ENCODE results near the gene PRKCA. TPM values are rescaled to one million over a fixed set of nuclear protein-coding genes. Genes with fewer than 3 reads are reported as not detected.
"Not testable (repeated sequence)": the region's sequence is repeated elsewhere in the genome, so short reads cannot be mapped to it uniquely, and the experiment has no call there.

The PRKCA gene
- total RNA-seq, 2 donors from 2014 or later, result 6.4 to 7.7 TPM

DNA sequence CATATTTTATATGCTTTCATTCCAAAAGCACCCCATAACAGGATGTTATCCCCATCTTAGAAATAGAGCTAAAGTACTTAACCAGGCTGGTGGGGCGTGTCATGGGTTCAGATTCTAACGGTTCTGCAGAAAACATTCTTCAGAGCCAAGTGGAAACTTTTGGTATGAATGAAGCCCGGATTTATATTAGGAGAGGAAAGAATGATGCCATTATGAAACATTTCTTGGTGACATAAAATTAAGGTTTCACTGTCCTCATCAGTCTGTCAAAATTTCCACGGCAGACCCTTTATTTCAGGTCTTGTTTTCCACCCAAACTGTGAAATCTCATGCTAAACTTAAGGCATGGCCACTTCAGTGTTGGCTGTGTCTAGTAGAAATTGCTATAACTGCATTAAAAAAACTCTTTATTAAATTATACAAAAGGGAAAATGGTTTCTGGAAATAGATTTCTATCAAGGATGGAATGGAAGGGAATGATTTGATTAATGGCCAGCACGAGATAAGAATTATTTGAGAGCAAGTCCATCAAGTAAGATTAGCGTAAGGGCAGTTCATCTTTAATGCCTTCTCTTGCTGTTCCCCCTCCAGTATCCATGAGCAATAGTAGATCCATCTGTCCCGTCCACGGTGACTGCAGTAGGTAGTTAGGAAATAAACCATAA is 11.7 kb downstream of the PRKCA start:
- no peak for DNase-seq
- ATAC-seq, result no peak
- intact Hi-C loops (cut with DNase I), result no loop called here

DNA sequence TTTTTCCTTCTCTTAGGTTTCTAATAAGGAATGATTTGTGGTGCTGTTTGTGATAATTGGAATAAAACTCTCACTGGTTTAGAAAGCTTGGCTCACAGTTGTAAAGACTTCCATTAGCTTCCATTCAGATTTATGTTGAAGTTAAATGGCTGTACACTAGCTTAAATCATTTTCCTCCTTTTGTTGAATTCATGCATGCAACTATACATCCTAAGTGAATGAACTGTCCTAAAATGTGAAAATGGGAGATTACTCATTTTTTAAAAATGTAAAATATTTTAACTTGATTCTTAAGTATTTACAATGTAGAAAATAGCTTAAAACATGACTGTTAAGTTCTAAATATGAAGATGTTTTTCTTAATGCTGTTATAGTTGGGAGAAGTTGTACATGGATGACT is 15.2 kb downstream of the PRKCA start:
- intact Hi-C loops (cut with DNase I), result no loop called here
- DNase-seq (no peak), ATAC-seq (no peak)

DNA sequence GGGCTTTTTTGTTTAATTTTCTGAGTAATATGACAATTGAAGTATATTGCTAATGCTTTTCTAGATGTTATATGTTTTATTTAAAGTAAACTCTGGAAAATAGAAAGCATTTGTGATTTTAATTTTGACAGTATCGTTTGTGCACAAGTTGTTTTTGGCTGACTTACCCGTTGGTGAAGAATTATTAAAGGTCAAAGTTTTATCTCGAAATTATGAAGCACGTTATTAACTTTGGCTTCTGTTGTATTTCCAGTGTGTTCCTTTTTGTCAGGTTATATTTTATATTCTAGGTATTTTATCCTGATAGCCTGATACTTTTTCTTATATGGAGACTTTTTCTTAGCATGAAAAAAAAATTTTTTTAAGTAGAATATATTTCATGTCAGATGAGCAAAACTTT is 16.8 kb downstream of the PRKCA start:
- ATAC-seq, result no peak
- intact Hi-C loops (cut with DNase I), result no loop called here
- no peak for DNase-seq

DNA sequence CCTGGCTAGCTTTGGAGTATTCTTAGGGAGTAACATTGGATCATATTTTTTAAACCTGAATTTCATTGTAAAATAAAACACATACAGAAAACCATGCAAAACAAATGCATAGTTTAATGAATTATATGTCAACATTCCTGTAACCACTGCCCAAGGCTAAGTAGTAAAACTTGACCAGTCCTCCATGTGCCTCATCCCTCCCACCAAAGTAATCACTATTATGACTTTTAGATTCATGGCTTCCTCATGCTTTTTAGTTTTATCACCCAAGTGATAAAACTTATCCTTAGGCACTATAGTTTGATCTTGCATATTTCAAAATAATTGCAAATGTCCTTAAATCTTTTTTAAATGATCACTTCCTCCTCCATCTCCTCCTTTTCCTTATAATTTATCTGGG is 20.4 kb downstream of the PRKCA start:
- ATAC-seq (no peak), DNase-seq (no peak)
- intact Hi-C loops (cut with DNase I), result loop anchor here in 1 of 2 donors (10.0 kb wide), 1 partner anchor 52 kb away; no protein-coding TSS in a partner anchor

DNA sequence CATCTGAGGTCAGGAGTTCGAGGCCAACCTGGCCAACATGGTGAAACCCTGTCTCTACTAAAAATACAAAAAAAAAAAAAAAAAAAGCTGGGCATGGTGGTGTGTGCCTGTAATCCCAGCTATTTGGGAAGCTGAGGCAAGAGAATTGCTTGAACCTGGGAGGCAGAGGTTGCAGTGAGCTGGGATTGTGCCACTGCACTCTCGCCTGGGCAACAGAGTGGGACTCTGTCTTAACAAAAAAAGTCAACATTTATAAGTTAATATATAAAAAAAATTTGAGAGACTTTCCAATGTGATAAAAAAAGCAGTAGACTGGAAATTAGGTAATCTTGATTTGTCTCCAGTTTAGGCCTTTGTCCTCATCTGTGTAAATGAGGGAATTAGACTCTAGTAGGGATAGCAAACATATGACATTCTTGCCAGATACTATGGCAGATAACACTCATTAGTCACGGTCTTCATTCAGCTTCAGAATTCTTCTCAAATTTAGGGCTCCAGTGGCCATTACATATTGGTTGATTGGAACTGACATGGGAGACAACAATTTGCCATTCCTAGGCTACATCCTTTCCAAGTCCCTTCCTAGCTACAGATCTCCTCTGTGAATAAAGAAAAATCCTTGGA is 22.1 kb downstream of the PRKCA start:
- intact Hi-C loops (cut with DNase I), result loop anchor here in 1 of 2 donors (10.0 kb wide), 1 partner anchor 50 kb away; no protein-coding TSS in a partner anchor
- not testable (repeated sequence) for DNase-seq, ATAC-seq

DNA sequence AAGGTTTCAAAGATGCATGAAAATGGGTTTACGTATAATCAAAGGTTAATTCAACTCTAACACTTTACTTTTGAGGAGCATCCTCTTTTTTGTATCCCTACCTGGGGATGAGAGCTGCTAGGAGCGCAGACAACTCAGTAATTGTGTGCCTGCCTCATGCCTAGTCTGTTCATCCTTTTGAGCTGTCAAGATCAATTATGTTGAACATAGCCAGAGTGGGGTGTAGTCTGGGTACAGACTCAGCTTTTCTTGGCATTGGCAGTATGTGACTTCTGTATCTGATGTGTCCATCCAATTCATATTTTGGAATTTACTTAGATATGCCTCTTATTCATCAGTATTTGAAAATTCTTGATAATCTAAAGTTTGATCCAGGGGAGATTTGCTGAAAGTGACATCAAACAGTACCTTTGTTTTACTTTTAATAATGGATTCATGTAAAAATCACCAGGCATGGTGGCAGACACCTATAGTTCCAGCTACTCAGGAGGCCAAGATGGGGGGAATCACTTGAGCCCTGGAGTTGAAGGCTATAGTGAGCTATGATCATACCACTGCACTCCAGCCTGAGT is 24.1 kb downstream of the PRKCA start:
- ATAC-seq (no peak), DNase-seq (no peak)

DNA sequence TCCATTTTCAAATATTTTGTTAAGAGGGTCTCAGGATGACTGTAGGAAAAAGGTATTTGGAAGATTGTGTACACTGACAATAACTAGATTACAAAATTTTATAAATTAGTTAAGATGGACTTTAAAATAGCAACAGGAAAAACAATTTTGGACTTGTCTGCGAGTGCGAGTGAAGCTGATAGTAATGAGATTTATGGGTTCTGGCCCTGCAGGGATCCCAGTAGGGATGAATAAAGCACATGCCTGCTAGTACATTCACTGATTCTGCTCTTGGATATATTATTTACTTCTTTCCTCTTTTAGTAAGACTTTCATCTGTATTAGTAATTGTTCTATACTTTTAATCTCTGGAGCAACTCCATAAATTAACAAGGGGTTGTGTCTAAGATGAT is 28.2 kb downstream of the PRKCA start:
- DNase-seq, result no peak
- no peak for ATAC-seq
- intact Hi-C loops (cut with DNase I), result no loop called here

More for the DNA sequence above, 24.1 kb downstream of the PRKCA start:
- intact Hi-C loops (cut with DNase I), result loop anchor here in 1 of 2 donors (10.0 kb wide), 1 partner anchor 48 kb away; no protein-coding TSS in a partner anchor

DNA sequence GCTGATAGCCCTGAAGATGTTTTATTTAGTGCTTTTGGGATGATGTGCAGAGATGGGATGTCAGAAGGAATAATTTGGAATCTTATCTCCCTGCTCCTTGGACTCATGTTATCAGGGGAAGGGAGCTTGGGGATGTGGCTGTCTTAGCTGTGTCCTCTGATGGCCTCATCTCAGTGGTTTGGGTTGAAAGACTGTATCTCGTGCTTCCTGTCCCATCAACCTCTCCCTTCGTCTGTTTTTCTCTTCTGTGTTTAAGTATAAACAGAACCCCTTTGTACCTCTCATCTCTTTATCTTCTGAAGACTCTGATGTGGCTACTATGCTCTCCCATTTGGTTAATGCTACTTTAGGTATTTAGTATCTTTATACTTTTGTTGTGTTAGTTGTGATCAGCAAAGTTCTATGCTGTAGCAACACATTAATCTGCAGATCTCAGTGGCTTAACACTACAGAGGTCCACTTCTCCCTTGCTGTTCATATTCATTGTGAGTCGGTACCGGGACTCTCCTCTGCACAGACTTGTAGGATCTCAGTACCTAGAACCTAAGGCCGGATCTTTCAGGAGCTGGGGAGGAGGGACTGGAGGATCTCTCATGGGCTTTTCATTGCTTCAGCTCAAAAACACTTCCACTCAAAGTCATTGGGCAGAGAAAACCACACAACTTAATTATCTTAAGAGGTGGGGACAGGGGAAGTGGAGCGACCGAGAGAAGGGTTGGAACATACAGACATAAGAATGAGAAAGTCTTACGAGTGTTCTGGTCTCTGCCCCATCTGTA is 28.8 kb downstream of the PRKCA start:
- ATAC-seq (no peak), DNase-seq (no peak)
- intact Hi-C loops (cut with DNase I), result no loop called here

DNA sequence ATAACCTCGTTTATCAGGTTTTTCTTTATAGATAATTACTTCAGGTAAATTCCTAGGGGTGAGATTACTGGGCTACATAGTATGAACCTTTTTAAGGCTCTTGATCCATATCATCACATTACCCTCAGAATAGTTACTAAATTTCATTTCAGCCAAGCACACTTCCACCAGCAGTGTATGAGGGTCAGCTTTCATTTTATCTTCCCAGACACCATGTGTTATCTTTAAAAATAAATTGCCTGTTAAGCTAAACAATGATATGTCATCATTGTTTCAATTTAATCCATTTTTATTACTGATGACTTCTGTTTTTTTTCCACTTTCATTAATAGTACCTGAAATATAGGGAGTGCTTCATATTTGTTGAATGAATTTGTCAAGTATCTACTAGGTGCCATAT is 33.4 kb downstream of the PRKCA start:
- intact Hi-C loops (cut with DNase I), result no loop called here
- ATAC-seq (no peak), DNase-seq (no peak)

DNA sequence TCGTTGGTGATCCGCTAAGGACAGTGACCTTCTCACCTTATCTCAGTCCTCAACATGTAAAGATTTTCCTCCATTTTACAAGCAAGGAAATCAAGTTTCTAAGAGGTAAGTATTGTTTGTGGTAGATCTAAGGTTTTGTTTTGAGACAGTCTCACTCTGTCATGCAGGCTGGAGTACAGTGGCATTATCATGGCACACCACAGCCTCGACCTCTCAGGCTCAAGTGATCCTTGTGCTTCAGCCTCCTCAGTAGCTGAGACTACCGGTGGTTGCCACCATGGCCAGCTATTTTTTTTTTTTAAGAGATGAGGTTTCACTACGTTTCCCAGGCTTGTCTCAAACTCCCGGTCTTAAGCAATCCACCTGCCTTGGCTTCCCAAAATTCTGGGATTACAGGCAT is 34.9 kb downstream of the PRKCA start:
- DNase-seq (no peak), ATAC-seq (no peak)
- intact Hi-C loops (cut with DNase I), result no loop called here

DNA sequence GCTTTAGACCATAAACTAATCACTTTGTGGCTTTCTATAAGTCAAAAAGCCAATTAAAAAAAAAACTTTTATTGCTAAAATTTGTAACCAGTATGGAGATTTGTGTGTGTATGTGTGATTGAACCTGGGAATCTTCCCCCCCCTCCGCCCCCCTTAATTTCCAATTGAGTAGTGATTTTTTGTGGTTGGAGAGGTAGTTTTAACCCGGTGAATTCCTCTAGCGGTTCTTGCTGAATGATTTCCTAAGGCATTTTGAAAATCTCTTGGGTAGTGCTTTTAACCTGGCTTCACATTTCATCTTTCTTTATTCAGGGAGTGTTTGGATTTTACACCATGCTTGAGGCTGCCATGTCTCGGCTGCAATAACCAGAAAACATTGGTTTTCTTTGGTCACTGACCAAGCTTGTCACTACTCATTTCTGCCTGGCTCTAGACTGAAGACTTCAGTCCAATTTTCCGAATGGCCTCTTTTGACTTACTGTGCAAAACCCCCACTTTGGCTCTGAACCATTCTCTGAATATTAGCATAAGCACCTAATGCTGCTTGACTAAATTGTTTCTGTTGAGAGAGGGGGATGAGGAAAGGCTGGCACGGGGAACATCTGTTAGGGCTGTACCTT is 35.6 kb downstream of the PRKCA start:
- intact Hi-C loops (cut with DNase I), result no loop called here
- ATAC-seq (peak; percentile 50), DNase-seq (no peak)

DNA sequence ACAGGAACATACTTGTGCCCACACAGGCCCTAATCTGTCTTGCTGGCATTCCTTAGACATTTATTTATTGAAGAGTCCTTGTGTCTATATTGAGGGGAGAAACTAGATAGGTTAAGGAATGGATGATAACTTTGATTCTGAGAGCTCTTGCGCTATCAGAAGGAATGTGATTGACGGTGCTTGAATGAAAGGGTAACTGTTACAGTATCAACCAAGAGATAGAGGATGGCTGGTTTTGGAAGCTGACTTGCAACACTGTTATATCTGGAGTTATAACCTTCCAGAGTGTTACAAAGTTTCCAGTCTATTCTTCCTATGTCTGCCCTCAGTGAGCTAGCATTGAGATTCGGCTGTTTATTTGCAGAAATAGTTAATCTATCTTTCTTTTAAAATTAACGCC is 36.5 kb downstream of the PRKCA start:
- no peak for DNase-seq

DNA sequence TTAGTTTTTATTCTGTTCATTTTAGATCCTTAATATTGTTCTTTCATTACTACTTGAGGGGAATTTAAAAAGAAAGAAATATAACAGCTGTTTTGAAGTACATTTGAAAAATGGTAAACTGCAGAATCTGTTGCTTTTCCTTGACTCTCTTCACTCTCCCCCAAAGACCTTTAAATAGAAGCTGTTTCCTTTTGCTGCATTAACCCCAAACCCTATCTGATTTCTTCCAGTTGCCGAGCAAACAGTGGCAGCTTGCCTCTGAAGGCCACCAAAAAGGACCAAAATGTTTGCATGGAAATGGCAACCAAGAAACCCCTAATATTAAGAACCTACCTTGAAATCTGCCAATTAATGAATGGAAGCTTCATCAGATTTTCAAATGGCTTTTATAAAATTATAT is 37.1 kb downstream of the PRKCA start:
- ATAC-seq, result no peak
- no peak for DNase-seq
- intact Hi-C loops (cut with DNase I), result no loop called here

More for the DNA sequence above, 36.5 kb downstream of the PRKCA start:
- intact Hi-C loops (cut with DNase I), result no loop called here
- ATAC-seq, result peak in 1 of 2 donors; percentile 19

DNA sequence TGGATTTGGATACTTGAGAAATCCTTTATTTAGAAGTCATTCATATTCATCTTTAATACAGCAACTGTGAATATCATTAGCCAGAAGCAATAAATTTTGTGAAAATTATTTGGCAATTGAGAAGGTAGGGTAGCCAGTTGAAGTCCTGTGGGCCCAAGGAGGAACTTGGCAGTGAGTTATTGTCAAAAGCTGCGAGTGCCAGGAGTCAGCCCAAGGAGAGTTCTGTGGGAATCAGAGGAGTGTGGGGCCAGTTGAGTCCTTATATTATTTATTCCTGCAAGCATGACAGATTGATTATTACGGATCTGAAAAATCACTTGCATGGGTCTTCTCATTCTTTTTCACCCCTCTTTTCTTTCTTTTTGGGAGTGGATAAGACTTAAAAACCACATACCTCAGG is 38.3 kb downstream of the PRKCA start:
- DNase-seq (no peak), ATAC-seq (no peak)
- intact Hi-C loops (cut with DNase I), result no loop called here

DNA sequence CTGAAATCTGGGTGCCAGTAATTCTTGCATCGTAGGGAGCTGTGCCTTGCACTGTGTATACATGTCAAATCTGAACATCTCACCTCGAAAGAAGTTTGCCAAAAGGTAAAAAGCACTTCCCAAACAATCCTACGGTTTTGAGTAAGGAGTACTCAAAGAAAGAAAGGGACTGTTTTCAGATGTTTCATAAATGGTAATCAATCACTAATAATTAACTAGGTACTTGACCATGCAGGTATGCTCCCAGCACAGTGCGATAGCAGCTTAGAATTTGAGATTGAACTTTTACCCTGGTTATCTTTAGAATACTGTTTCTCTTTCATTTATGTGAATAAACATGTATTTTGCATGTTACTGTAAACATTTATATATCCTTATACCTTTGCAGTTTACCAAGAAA is 39.0 kb downstream of the PRKCA start:
- intact Hi-C loops (cut with DNase I), result no loop called here
- DNase-seq (no peak), ATAC-seq (no peak)

DNA sequence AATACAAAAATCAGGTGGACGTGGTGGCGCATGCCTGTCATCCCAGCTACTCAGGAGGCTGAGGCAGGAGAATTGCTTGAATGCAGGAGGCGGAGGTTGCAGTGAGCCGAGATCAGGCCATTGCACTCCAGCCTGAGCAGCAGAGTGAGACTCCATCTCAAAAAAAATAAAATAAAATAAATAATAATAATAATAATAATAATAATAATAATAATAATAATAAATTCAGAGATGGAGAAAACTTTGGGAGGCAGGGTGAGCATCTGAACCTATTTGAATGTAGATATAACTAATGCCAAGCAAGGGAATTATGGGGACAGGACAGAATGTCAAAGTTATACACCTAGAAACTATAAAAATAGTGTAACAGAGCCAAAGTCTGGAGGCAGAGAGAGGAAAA is 39.9 kb downstream of the PRKCA start:
- DNase-seq; ATAC-seq; intact Hi-C loops (cut with DNase I): not testable (repeated sequence)

DNA sequence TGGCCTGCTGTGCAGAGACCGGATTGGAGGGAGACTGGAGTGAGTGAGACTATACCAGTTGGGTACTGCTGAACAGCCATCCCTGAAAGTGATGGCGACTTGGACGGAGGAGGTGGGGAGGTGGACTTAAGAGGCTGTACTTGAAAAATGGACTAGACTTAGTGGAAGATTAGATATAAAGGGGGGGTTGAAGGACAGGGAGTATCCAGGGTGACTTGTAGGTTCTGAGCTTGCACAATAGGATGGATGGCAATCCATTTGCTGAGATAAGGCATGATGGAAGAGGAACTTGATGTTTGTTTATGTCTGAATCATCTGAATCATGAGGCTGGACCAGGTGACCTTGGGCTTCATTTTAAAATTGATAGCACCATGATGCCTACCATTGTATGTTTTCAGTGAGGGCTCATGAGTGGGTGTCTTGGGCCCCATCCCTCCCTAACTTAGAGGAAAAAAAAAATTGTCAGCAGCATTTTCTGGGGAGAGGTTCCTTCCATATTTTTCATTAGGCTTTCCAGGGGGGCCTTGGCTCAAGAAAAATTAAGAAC is 41.2 kb downstream of the PRKCA start:
- ATAC-seq (no peak), DNase-seq (no peak)
- intact Hi-C loops (cut with DNase I), result no loop called here

DNA sequence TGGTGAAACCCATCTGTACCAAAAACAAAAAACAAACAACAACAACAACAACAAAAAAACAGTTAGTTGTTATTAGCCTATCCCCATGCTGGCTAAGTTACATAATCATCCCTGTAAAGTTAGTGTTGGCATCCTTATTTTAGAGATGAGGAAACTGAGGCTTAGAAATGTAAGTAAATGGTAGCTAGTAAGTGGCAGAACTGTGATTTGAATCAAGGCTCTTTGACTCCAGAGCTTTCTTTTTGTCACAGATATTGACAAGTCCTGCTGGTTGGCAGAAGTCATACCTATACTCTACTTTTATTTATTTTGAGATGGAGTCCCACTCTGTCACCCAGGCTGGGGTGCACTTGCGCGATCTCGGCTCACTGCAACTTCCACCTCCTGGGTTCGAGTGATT is 42.1 kb downstream of the PRKCA start:
- ATAC-seq, result no peak
- no peak for DNase-seq
- intact Hi-C loops (cut with DNase I), result no loop called here

DNA sequence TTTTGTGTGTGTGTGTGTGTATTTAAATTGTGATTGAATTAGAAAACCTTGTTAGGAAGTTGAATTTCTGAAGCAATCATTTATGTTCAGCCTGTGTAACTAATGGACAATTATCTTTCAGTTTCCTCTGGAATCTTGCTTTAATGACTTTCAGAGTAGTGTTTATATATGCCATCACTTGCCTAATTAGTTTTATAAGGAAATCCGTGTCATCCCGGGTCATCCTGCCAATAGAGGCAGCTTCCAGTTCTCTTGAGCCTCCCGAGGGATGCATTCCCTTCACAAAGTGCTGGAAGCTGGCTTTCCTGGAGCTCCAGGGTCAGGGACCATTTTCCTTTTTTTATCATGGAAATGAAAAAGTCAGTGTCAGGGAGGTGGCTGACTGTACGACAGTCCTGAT is 42.9 kb downstream of the PRKCA start:
- intact Hi-C loops (cut with DNase I), result no loop called here
- ATAC-seq (no peak), DNase-seq (no peak)

Data from left cardiac atrium (tissue), 4 donors.